CMK (cell line): ENCODE data around the gene PITPNB.

Source experiments
- DNase-seq: peaks from one replicate; pipeline ENCODE4 v3.0.0-alpha.2; 2010; ENCODE audit warnings: low read depth

The PITPNB gene

GRCh38 chr22:27919942-27920755 is 1.1 kb upstream of the PITPNB start:
- DNase-seq, result no peak

DNA sequence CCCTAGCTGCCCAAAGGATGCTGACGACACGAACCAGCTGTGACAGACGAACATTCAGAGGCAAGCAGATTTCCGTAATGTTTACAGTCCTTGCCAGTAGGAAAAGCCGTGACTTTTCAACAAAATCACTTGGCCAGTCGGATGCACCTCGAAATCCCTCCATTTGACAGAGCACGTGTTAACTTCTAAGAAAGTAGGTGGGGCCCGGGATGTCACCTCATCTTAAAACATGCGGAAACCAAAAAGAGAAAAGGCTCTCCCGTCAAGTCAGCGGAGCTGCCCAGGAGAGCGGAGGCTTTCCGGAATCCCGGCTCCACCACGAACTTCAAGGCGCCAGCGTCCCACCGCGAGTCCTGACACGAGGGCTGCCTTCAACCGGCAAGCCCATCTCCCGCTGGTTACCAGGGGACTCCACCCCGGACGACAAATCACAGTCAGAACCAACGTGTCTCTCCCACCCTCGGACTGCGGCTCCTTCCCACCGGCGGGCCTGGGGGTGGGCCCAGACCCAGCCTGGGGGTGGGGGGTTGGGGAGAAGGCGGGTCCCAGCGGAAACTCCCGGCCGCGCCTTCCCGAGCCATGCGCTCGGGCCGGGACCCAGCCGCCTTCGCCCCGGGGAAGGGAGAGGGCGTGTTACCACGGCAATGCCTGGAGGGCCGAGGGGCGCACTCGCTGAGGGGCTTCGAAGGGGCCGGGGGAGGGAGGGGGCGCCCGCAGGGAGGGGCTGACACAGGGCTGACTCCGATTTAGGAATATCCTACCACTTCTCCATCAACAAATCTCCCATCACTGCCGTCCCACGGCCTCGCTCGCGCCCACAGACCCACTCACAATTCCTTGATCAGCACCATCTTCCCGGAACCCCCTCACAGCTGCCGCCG is 475 bp downstream of the PITPNB start:
- DNase-seq, result peak; percentile 33

- DNase-seq, result no peak
Measured at GRCh38 chr22:27915986-27916385, 3.1 kb downstream of the PITPNB start.

- DNase-seq, result peak; percentile 25
Measured at GRCh38 chr22:27913162-27913741, 5.8 kb downstream of the PITPNB start.

DNA sequence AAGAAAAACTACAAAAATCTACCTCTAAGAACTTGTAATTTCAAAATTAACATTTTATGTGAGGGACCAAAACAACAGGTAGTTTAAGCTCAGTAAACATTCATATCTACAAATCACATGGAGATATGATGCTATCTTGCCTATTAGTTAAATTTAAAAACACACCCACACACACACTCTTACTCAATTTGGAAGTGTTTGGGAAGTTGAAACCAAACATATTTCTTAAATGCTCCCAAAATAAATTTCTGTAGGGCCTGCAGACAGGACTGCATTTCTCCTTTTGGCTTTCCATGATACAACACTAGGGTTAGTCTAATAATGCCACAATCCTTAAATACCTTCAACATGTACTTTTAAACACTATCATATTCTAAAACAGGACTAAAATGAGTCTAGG is 7.0 kb downstream of the PITPNB start:
- DNase-seq, result no peak

- no peak for DNase-seq
Measured at GRCh38 chr22:27911330-27911729, 7.7 kb downstream of the PITPNB start.

DNA sequence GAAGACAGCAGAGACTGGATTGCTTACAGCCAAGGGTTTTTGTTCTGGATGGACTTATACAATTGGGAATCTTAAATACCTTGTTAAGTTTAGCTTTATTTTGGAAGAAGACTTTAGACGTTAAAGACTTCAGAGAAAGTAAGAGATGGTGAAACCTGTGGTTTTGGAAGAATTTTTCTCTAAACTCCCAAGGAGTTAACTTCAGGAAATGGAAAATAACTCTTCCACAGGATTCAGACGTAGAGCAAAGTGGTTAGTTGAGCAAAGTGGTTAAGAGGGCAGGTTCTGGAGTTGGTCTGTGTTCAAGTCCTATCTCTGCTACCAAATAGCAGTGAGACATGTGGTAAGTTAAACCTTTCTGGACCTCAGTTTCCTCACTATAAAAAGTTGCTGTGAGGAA is 12.8 kb downstream of the PITPNB start:
- no peak for DNase-seq

- DNase-seq, result no peak
Measured at GRCh38 chr22:27905653-27906052, 13.4 kb downstream of the PITPNB start.

DNA sequence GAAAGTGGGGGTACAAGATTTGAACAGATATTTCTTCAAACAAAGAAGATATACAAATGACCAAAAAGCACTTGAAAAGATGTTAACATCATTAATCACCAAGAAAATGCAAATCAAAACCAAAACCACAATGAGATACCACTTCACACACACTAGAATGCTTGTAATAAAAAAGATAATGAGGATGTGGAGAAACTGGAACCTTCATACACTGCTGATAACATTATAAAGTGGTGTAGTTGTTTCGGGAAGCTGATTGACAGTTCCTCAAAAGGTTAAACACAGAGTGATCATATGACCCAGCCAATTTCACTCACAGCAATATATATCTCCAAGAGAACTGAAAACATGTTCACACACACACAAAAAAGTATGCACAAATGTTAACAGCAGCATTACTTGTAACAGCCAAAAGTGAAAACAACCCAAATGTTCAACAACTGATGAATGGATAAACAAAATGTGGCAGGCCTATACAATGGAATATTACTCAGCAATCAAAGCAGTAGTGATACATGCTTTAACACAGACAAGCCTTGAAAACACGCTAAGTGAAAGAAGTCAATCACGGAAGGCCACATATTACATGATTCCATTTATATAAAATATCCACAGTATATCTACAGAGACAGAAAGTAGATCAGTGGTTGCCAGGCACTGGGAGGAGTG is 15.1 kb downstream of the PITPNB start:
- no peak for DNase-seq

GRCh38 chr22:27900153-27900552 is 18.9 kb downstream of the PITPNB start:
- DNase-seq, result no peak

GRCh38 chr22:27896245-27896644 is 22.8 kb downstream of the PITPNB start:
- DNase-seq, result no peak

GRCh38 chr22:27895600-27895999 is 23.5 kb downstream of the PITPNB start:
- no peak for DNase-seq

DNA sequence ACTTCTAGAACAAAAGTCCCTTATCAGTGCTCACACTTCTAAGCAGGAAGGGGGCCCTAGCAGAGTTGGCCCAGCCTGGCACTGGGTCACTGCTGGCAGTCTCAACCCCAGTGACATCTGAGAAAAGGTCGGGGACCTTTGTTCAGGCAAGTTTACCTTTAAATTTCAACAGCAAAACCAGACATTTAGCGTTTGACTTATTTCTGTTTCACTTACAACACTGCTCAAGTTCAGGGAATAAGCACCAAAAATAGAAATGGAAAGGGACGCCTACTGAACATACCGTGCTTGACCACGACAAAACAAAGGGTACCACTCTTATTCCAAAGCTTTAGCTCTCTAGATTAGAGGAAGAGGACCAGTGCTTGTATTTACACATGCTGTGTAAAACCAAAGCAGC is 26.2 kb downstream of the PITPNB start:
- DNase-seq, result no peak

DNA sequence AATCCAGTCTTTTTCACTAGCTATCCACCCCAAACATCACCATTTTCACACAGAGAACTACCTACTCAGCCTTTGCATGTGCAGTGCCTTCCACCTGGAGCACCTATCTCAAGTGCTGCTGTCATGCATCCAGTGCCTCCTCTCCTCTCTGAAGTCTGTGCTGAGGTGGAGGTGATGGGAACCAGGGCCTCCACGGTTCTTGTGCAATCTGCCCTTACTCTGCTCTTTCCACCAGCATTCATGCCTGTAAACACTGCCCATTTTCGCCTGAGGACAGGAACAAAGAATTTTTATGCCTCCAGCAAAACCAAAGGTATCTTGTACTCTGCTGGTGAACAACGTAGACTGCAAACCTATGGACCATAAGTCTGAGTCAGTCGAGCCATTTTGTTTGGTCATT is 27.0 kb downstream of the PITPNB start:
- DNase-seq, result no peak

GRCh38 chr22:27888310-27888709 is 30.7 kb downstream of the PITPNB start:
- DNase-seq, result no peak

DNA sequence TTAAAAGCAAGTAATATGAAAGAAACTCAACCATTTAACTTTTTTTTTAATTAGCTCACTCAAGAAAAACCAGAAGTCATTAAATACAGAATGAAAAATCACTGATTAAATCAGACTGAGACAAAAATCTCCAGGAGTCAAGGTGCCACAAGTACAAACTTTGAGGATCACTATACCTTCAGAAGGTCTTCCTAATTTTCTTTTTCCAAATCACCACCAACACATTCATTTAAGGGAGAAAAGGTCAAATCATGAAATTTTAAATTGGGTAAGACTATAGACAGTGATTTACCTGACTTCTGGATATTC is 32.3 kb downstream of the PITPNB start:
- DNase-seq, result no peak

DNA sequence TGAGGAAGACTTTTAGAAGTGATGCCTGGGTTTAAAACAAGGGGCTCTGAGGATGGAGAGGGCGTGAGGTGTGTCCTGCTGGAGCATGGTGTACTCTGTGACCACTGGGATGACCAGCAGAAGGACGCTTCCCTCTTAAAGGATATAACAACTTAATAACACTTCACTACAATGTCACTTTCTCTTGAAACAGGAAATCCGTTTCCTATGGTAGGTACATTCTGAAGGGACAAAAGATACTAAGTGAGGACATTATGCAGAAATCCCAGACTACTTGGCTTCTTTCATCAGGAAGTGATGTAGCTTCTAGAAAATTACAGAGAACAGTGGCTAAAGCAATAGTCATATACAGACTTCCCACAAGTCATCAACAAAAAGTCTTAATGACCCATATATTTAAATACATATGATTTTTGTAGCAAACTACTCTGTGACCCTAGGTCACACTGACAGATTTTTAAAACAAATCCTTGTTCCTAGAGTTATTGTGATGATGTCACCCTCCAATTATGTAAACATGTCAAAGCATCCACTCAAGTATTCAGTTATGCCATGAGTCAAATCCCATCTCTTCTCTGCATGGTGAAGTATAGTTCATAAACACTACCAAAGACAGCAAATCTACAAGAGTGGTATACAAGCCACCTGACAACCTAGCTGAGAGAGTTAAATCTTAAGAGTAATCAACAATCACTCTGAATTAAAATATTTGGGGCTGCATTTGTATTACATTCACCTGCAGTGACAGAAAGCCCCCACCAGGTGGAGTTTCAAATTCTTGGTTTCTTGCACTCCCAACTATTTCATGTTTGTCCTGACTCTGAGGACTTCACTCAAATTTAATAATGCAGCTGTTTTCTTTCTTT is 32.8 kb downstream of the PITPNB start:
- no peak for DNase-seq

DNA sequence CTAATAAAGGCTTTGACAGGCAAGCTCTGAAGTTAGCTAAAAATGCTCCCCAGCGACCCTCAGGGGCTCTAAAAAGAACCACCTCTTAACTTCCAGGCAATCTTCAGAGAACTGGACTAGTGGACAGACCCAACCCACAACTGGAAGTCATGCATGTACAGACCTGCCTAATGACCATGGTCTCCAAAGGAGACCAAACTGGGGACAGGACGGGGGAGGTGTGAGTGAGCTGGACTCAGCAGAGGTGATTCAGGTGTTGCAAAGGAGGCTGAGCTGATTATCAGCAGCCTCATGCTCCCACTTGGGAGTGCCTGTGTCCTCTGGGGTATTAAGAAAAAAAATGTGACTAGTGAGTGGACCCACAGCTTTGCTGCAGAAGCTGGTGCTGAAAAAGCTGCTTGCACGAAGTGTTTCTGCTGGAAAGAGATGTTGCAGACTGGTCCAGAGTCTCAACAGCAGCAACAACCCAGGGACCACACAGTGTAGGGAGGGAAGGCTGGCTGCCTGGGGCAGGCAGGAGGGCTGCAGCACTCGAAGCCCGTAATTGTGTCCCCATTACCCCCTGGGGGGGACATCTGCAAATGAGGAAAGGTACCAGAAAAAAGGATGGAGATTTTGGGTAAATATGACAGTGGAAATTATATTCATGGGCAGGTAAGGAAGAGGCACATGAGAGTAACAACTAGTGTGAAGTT is 35.3 kb downstream of the PITPNB start:
- DNase-seq, result no peak

GRCh38 chr22:27882507-27883290 is 36.4 kb downstream of the PITPNB start:
- no peak for DNase-seq

- DNase-seq, result no peak
Measured at GRCh38 chr22:27881421-27881820, 37.6 kb downstream of the PITPNB start.
